ENCODE measurements around the gene HERPUD1.

The HERPUD1 gene

GRCh38 chr16:56944954-56945839 is 13.3 kb downstream of the HERPUD1 start:
- Histone ChIP-seq H3K79me2 (ENCODE audit: insufficient read depth, low read length) (no peaks in the 10 kb centered on the region), H2AFZ (ENCODE audit: low read depth, low read length) (no peak overlapping the region), H3K4me2 (ENCODE audit: insufficient read depth, low read length) (no peak overlapping the region), H3K27me3 (ENCODE audit: insufficient read depth, low read length, poor library complexity) (no peaks in the 10 kb centered on the region), H3K9me3 (ENCODE audit: insufficient read depth, low read length, severe bottlenecking) (no peaks in the 10 kb centered on the region), H3K4me1 (ENCODE audit: insufficient read depth, low read length) (no peaks in the 10 kb centered on the region), H3K4me3 (ENCODE audit: low read depth in 1 of 2, low read length in 2 of 2) (no peak overlapping the region), H4K20me1 (ENCODE audit: insufficient read depth, low read length) (peaks cover 4% of the 10 kb centered on the region; the same call in 1 of the 2 replicates), H3K27ac (ENCODE audit: low read length) (no peak overlapping the region), H3K36me3 (ENCODE audit: insufficient read depth, low read length) (peaks cover 52% of the 10 kb centered on the region), H3K9ac (ENCODE audit: low read depth, low read length) (no peak overlapping the region)
- ATAC-seq (ENCODE audit: insufficient read depth, low read depth), result 0 out of 3 replicates have a peak, but pooled peaks have one; percentile 17
- DNase-seq, result no peak
- TF ChIP-seq EZH2 (IDR thresholded peaks at IDR 0.05; ENCODE audit: borderline replicate concordance, low read depth, low read length, severe bottlenecking) (no peak), CTCF (IDR thresholded peaks at IDR 0.05; ENCODE audit: borderline replicate concordance, extremely low read depth, low read length, poor library complexity, severe bottlenecking) (no peak)

GRCh38 chr16:56945847-56946527 is 14.0 kb downstream of the HERPUD1 start:
- TF ChIP-seq EZH2 (IDR thresholded peaks at IDR 0.05; ENCODE audit: borderline replicate concordance, low read depth, low read length, severe bottlenecking) (no peak), CTCF (IDR thresholded peaks at IDR 0.05; ENCODE audit: borderline replicate concordance, extremely low read depth, low read length, poor library complexity, severe bottlenecking) (no peak)
- no peak overlapping the region for H3K9ac ChIP-seq (ENCODE audit: low read depth, low read length)
- DNase-seq (no peak), ATAC-seq (ENCODE audit: insufficient read depth, low read depth) (no peak)
- no peaks in the 10 kb centered on the region for H3K27me3 ChIP-seq (ENCODE audit: insufficient read depth, low read length, poor library complexity)
- no peaks in the 10 kb centered on the region for H3K4me1 ChIP-seq (ENCODE audit: insufficient read depth, low read length)
- H3K9me3 ChIP-seq (ENCODE audit: insufficient read depth, low read length, severe bottlenecking), result no peaks in the 10 kb centered on the region
- peaks cover 4% of the 10 kb centered on the region; the same call in 1 of the 2 replicates for H4K20me1 ChIP-seq (ENCODE audit: insufficient read depth, low read length)
- no peak overlapping the region for H3K4me3 ChIP-seq (ENCODE audit: low read depth in 1 of 2, low read length in 2 of 2)
- H2AFZ ChIP-seq (ENCODE audit: low read depth, low read length), result no peak overlapping the region
- no peaks in the 10 kb centered on the region for H3K79me2 ChIP-seq (ENCODE audit: insufficient read depth, low read length)
- peaks cover 44% of the 10 kb centered on the region for H3K36me3 ChIP-seq (ENCODE audit: insufficient read depth, low read length)
- H3K27ac ChIP-seq (ENCODE audit: low read length), result no peak overlapping the region
- H3K4me2 ChIP-seq (ENCODE audit: insufficient read depth, low read length), result no peak overlapping the region

- DNase-seq (no peak), ATAC-seq (ENCODE audit: insufficient read depth, low read depth) (no peak; the same call in 2 of the 3 replicates)
- Histone ChIP-seq H3K4me1 (ENCODE audit: insufficient read depth, low read length) (no peaks in the 10 kb centered on the region), H3K9ac (ENCODE audit: low read depth, low read length) (no peak overlapping the region), H4K20me1 (ENCODE audit: insufficient read depth, low read length) (peaks cover 2% of the 10 kb centered on the region; the same call in 1 of the 2 replicates), H3K36me3 (ENCODE audit: insufficient read depth, low read length) (peaks cover 35% of the 10 kb centered on the region), H3K9me3 (ENCODE audit: insufficient read depth, low read length, severe bottlenecking) (no peaks in the 10 kb centered on the region), H3K27ac (ENCODE audit: low read length) (no peak overlapping the region), H3K27me3 (ENCODE audit: insufficient read depth, low read length, poor library complexity) (no peaks in the 10 kb centered on the region), H3K4me3 (ENCODE audit: low read depth in 1 of 2, low read length in 2 of 2) (no peak overlapping the region), H2AFZ (ENCODE audit: low read depth, low read length) (no peak overlapping the region), H3K4me2 (ENCODE audit: insufficient read depth, low read length) (no peak overlapping the region), H3K79me2 (ENCODE audit: insufficient read depth, low read length) (no peaks in the 10 kb centered on the region)
- no peak for TF ChIP-seq CTCF (IDR thresholded peaks at IDR 0.05; ENCODE audit: borderline replicate concordance, extremely low read depth, low read length, poor library complexity, severe bottlenecking)
- TF ChIP-seq EZH2 (IDR thresholded peaks at IDR 0.05; ENCODE audit: borderline replicate concordance, low read depth, low read length, severe bottlenecking), result no peak
Observed at GRCh38 chr16:56946767-56947603, 15.0 kb downstream of the HERPUD1 start.
